GM15510 (cell line): ENCODE measurements around the gene FSIP1.

Source experiments
- POLR2A ChIP-seq: IDR thresholded peaks from 3 replicates; pipeline ENCODE4 v1.6.1; 2011; ENCODE audit warnings: borderline replicate concordance; ENCODE audit not compliant: insufficient read length; ENCODE audit errors: extremely low read depth

Gene FSIP1

GRCh38 chr15:39644136-39644535 lies 138.5 kb downstream of the FSIP1 start:
- no peak for TF ChIP-seq POLR2A

- TF ChIP-seq POLR2A = no peak
These were observed 138.9 kb downstream of the FSIP1 start for GRCh38 chr15:39643727-39644126.

- TF ChIP-seq POLR2A = no peak
These were observed 140.5 kb downstream of the FSIP1 start for GRCh38 chr15:39642011-39642640.

- no peak for TF ChIP-seq POLR2A
These were observed 141.3 kb downstream of the FSIP1 start for GRCh38 chr15:39641191-39641889.

- no peak for TF ChIP-seq POLR2A
These were observed 142.0 kb downstream of the FSIP1 start for GRCh38 chr15:39640665-39641064.

- no peak for TF ChIP-seq POLR2A
These were observed 143.6 kb downstream of the FSIP1 start for GRCh38 chr15:39639037-39639436.

GRCh38 chr15:39638041-39638440 lies 144.6 kb downstream of the FSIP1 start:
- TF ChIP-seq POLR2A = no peak

- TF ChIP-seq POLR2A = no peak
These were observed 151.3 kb downstream of the FSIP1 start for GRCh38 chr15:39631357-39631756.

GRCh38 chr15:39629906-39630305 lies 152.7 kb downstream of the FSIP1 start:
- TF ChIP-seq POLR2A = no peak

- no peak for TF ChIP-seq POLR2A
These were observed 153.3 kb downstream of the FSIP1 start for GRCh38 chr15:39629371-39629770.

GRCh38 chr15:39628546-39629257 lies 153.9 kb downstream of the FSIP1 start:
- TF ChIP-seq POLR2A = no peak

GRCh38 chr15:39628144-39628508 lies 154.5 kb downstream of the FSIP1 start:
- TF ChIP-seq POLR2A = no peak

- TF ChIP-seq POLR2A = no peak
These were observed 155.0 kb downstream of the FSIP1 start for GRCh38 chr15:39627451-39628143.

GRCh38 chr15:39625856-39626255 lies 156.8 kb downstream of the FSIP1 start:
- no peak for TF ChIP-seq POLR2A

GRCh38 chr15:39625451-39625850 lies 157.2 kb downstream of the FSIP1 start:
- TF ChIP-seq POLR2A = no peak
